Loucy (cell line): Measurements from ENCODE around the gene RIT2.

Experiments
- CTCF ChIP-seq: fragments of 200-600 bp; sonication (generic); conservative IDR thresholded peaks from 2 replicates; pipeline ENCODE4 v1.5.1; 2014; ENCODE audit warnings: mild to moderate bottlenecking, antibody characterized with exemption, low read length
- EZH2phosphoT487 ChIP-seq: fragments of 200-600 bp; IDR thresholded peaks from 2 replicates; pipeline ENCODE4 v1.6.1; 2018; ENCODE audit warnings: antibody characterized with exemption, mild to moderate bottlenecking, moderate library complexity, borderline replicate concordance

GRCh38 chr18:42758852-42759251, 356.6 kb downstream of the RIT2 start:
- TF ChIP-seq CTCF: no peak
- no peak for TF ChIP-seq EZH2phosphoT487
